Progenitor cell of endocrine pancreas (in vitro differentiated cells): ENCODE measurements around the gene MRPL54. TPM values are rescaled to one million over a fixed set of nuclear protein-coding genes. Genes with fewer than 3 reads are reported as not detected.

Experiments used
- DNase-seq: peaks from one replicate; pipeline ENCODE4 v3.0.0; 2021; ENCODE audit warnings: low spot score; ENCODE audit not compliant: unreplicated experiment
- H3K27ac Mint-ChIP-seq: 2 replicates; pipeline ENCODE4 v1.8.0; 2021; ENCODE audit warnings: mild to moderate bottlenecking, moderate library complexity, mixed read lengths
- H3K27me3 Mint-ChIP-seq: 2 replicates; pipeline ENCODE4 v1.8.0; 2021; ENCODE audit warnings: mixed read lengths
- H3K36me3 Mint-ChIP-seq: 2 replicates; pipeline ENCODE4 v1.8.0; 2022; ENCODE audit warnings: mixed read lengths; ENCODE audit not compliant: insufficient read depth
- H3K4me1 Mint-ChIP-seq: 2 replicates; pipeline ENCODE4 v1.8.0; 2021; ENCODE audit warnings: low read depth, mixed read lengths
- H3K4me3 Mint-ChIP-seq: 2 replicates; pipeline ENCODE4 v1.8.0; 2021; ENCODE audit warnings: low read depth, mild to moderate bottlenecking, moderate library complexity, mixed read lengths
- H3K9me3 Mint-ChIP-seq: 2 replicates; pipeline ENCODE4 v1.8.0; 2021; ENCODE audit warnings: low read depth, mixed read lengths
- CTCF ChIP-seq: fragments of 200-600 bp; sonication (generic); IDR thresholded peaks from one replicate; pipeline ENCODE4 v1.5.0; 2021; ENCODE audit warnings: antibody characterized with exemption, mild to moderate bottlenecking; ENCODE audit not compliant: unreplicated experiment
- total RNA-seq: library from RNA; stranded (reverse); gene quantifications from 2 replicates; pipeline ENCODE4 v1.2.1, GENCODE V29; 2021

The MRPL54 gene
- total RNA-seq, 1 donor from 2014 or later = 39.8 TPM

GRCh38 chr19:3788996-3789778 lies 26.7 kb downstream of the MRPL54 start:
- TF ChIP-seq CTCF = no peak
- Mint-ChIP-seq H3K4me3 (no peak overlapping the region), H3K36me3 (no peaks in the 10 kb centered on the region), H3K27me3 (peaks cover 60% of the 10 kb centered on the region), H3K27ac (no peak overlapping the region), H3K9me3 (no peaks in the 10 kb centered on the region), H3K4me1 (no peaks in the 10 kb centered on the region)
- no peak for DNase-seq

GRCh38 chr19:3790209-3790734 lies 27.8 kb downstream of the MRPL54 start:
- no peak for DNase-seq
- H3K36me3 Mint-ChIP-seq = no peaks in the 10 kb centered on the region
- TF ChIP-seq CTCF = no peak
- H3K27ac Mint-ChIP-seq = no peak overlapping the region
- no peaks in the 10 kb centered on the region for H3K9me3 Mint-ChIP-seq
- peaks cover 52% of the 10 kb centered on the region for H3K27me3 Mint-ChIP-seq
- no peak overlapping the region for H3K4me3 Mint-ChIP-seq
- no peaks in the 10 kb centered on the region for H3K4me1 Mint-ChIP-seq

- H3K4me3 Mint-ChIP-seq = no peak overlapping the region
- no peak for DNase-seq
- H3K27ac Mint-ChIP-seq = no peak overlapping the region
- no peaks in the 10 kb centered on the region for H3K36me3 Mint-ChIP-seq
- no peaks in the 10 kb centered on the region for H3K4me1 Mint-ChIP-seq
- peaks cover 49% of the 10 kb centered on the region for H3K27me3 Mint-ChIP-seq
- no peaks in the 10 kb centered on the region for H3K9me3 Mint-ChIP-seq
- TF ChIP-seq CTCF = no peak
Measured at GRCh38 chr19:3790941-3791340, 28.5 kb downstream of the MRPL54 start.

DNA sequence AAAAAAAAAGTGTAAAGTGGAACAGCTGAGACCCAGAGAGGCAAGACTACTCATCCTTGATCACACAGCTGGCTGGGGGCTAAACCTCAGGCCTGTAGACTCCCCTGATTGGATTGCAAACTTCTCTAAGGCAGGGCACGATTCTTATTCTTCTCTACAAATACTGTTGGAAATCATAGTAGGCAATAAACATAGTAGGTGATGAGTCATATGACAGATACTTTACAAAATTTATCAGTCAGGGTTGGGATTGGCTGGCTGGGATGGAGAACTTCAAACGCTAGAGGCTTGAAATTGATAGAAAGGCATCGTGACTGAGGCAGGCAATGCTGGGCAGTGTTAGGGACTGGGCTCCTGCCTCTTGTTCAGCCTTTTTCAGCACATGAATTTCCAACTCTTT lies 29.6 kb downstream of the MRPL54 start:
- no peak for TF ChIP-seq CTCF
- Mint-ChIP-seq H3K4me1 (no peaks in the 10 kb centered on the region), H3K9me3 (peaks cover 7% of the 10 kb centered on the region), H3K36me3 (no peaks in the 10 kb centered on the region), H3K4me3 (no peak overlapping the region), H3K27ac (no peak overlapping the region), H3K27me3 (peaks cover 46% of the 10 kb centered on the region)
- DNase-seq = no peak

GRCh38 chr19:3793799-3794198 lies 31.3 kb downstream of the MRPL54 start:
- peaks cover 44% of the 10 kb centered on the region for H3K27me3 Mint-ChIP-seq

More at GRCh38 chr19:3793799-3794198, 31.3 kb downstream of the MRPL54 start:
- TF ChIP-seq CTCF = no peak
- H3K36me3 Mint-ChIP-seq = no peaks in the 10 kb centered on the region
- no peak overlapping the region for H3K4me3 Mint-ChIP-seq
- H3K9me3 Mint-ChIP-seq = peaks cover 7% of the 10 kb centered on the region
- no peak overlapping the region for H3K27ac Mint-ChIP-seq
- no peaks in the 10 kb centered on the region for H3K4me1 Mint-ChIP-seq
- DNase-seq = no peak
